HG03175 (cell line): Measurements from ENCODE around the gene TANC1.

Source experiments
- ATAC-seq: cut with Tn5 transposase; IDR thresholded peaks from one replicate; pipeline ENCODE4 v1.9.1; 2021; ENCODE audit warnings: mild to moderate bottlenecking, moderate library complexity; ENCODE audit not compliant: unreplicated experiment

The TANC1 gene

DNA sequence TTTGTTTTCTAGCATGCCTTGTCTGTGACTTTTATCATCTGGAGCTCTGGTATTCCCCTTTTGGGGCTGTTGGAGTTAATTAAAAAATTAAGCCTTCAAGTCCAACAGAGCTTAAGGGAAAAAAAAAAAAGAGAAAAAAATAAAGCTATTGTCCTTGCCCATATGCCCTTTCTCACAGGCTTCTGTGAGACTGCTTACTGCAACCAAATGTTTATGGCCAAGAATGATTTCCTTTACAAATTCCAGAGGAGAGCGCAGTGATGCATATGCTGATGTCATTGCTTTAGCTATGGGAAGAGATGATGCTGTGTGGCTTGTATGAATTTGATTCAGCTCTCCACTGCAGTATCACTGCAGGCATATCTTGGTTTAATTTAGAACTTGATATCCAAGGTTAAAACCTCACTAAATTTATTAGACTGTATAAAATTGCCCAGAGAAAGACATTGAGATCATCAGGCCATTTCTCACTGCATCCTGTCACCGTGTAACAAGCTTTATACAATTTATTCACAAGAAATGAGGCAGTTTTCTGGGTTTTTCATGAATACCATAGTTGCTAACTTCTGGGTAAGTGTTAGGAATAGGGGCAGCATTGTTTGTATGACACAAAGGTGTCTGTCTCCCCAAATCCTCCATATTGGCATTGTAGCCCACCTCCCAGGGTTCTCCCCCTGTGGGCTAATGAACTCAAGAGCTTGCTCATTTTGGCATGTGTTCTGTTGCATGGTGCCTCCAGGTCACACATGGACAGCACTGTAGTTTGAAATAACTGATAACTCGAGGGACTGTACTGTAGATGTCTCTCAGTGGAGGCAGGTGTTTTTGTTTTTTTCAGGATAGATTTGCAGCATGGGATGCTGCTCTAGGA is 85.0 kb downstream of the TANC1 start:
- no peak for ATAC-seq

- ATAC-seq: no peak
Observed at GRCh38 chr2:159054032-159054334, 85.5 kb downstream of the TANC1 start.

DNA sequence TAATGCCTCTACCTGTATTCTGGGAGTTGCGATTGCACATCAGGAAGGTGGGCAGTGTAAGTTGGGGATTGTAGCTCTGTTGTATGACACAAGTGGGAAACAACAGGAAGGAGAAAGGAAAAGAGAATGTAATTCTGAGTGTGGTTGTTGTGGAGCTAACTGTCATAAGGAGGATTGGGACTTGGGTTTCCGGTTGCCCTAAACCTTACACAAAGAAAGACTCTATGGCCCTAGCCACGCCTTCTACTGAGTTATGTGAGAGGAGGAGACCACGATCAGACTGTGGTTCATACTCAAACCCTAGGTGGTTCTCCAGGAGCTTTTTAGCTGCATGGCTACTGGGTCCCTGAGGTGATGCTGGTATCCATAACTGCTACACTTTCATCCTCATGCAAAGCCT is 86.5 kb downstream of the TANC1 start:
- ATAC-seq: no peak

- no peak for ATAC-seq
Observed at GRCh38 chr2:159060518-159060917, 92.1 kb downstream of the TANC1 start.

- no peak for ATAC-seq
Observed at GRCh38 chr2:159063677-159064076, 95.2 kb downstream of the TANC1 start.

DNA sequence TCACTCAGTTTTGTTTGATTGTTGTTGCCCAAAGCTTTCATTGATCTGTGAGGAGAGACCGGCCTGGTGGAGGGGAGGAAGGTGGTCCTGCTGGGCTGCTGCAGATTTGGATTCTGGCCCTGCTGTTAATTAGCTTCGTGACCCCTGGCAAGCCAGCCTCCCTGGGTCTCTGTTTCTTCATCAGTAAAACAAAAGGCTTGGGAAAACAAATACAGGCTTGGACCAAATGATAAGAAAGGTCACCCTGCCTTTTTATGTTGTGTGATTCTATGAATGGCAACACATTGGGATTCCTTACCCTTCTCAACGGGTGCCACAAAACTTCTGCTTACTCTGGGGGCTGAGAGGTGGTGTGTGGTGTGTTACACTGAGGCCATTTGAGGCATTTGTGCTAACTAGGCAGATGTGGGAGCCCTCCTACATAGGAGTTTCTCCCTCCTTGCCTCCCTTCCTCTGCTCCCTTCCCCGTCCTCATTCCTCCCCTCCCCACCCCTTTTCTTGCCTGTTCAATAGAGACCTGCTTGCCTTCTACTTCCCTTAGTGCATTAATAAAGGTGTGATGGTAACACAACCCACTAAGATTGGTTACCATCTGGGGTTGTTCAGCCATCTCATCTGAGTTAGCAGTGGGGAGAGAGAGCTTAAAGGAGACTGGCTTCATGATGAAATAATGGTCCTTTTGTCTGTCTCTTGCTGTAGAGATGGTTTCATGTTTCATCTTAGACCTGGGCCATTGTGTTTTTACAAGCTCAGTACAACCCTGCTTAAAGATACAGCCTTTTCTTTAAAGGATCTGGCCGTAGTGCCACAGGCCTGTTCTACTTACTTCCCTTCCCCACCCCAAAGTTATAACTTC is 96.2 kb downstream of the TANC1 start:
- no peak for ATAC-seq

- no peak for ATAC-seq
Observed at GRCh38 chr2:159065313-159065712, 96.9 kb downstream of the TANC1 start.

GRCh38 chr2:159065891-159066290 is 97.5 kb downstream of the TANC1 start:
- ATAC-seq: no peak

DNA sequence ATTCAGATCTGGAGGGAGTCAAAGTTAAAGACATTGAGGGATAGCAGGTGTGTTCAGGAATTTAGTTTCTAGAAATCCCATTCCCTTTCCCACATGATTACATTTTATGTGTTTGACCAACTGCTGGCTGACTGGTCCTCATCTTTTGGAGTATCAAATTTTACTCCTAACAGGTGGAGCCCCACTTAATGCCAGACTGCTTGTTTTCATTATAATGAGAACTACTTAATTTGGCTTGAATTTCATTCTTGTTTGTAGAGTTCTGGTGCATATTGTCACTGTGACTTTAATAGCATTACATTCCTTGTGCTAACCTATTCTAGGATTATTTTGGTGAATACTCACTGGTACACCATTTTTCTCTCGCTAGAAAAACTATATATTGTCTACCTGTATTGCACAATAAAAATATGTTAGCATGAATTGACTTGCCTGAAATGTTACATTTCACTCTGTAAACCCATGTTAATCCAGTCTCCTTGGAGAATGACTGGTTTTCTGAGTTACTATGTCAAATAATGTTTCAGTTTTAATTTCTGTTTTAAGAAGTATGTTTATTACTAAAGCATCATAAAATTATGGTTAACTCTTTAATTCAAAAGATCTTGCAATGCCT is 98.2 kb downstream of the TANC1 start:
- ATAC-seq: no peak

DNA sequence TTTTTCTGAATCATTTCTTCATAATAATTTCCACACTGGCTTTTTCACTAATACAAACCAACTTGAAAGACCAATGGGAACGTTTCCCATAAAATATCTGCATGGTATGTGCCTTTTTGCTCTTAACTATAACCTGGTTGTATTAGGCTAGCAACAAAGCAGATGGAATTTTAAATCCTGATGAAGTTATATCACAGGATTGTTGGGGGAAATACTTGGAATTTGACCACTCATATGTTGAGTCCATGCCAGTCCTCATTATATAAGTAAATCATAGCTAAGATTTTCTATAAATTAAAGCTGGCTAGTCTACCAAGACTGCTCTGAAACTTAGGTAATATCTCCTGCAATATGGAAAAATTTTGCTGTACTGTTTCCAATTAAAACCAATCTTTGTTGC is 99.5 kb downstream of the TANC1 start:
- no peak for ATAC-seq

- no peak for ATAC-seq
Observed at GRCh38 chr2:159069229-159069628, 100.8 kb downstream of the TANC1 start.

DNA sequence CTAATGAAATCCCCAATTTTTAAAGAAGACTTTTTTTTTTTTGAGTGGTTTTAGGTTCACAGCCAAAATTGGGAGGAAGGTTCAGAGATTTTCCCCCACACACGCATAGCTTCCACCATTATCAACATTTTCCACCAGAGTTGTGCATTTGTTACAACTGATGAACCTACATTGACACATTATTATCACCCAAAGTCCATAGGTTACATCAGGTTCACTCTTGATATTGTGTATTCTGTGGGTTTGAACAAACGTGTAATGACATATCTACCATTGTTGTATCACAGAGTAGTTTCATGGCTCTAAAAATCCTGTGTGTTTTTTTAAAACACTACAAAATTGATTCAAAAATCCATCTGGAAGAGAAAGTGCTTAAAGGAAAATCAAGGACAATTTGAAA is 101.8 kb downstream of the TANC1 start:
- ATAC-seq: no peak

DNA sequence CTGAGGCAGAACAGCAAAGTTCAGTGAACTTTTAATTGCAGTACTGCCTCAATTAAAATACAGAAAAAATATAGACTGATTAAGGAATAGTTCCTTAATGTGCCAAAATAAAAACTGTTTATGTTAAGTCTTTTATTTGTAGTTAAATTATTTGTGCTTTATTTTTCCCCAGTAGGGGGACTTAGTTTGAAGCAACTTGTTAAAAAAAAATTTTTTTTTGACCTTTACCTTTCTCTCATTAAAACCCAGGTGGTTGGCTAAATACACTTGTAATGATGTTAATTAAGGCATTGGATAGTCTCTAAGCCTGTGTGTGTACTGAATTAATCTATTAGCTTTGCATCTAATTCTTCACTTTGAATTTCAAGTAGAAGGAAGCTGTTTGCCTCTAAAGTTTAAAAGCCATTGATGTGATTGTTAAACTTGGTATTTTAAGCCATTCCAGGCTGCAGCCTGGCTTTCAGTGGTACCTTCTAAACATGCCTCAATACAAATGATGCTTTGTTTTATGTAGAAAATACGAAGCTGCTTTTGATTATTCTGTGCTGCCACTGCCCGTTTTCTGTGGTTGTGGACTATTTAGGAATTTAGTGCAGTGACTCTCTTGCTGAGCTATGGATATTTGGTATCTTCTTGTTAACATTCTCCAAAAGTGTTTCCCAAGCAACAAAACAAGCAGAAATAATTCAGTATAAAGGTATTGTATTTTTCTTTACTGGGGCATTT is 102.9 kb downstream of the TANC1 start:
- ATAC-seq: no peak

- no peak for ATAC-seq
Observed at GRCh38 chr2:159072795-159073194, 104.4 kb downstream of the TANC1 start.

- no peak for ATAC-seq
Observed at GRCh38 chr2:159073256-159073655, 104.8 kb downstream of the TANC1 start.

DNA sequence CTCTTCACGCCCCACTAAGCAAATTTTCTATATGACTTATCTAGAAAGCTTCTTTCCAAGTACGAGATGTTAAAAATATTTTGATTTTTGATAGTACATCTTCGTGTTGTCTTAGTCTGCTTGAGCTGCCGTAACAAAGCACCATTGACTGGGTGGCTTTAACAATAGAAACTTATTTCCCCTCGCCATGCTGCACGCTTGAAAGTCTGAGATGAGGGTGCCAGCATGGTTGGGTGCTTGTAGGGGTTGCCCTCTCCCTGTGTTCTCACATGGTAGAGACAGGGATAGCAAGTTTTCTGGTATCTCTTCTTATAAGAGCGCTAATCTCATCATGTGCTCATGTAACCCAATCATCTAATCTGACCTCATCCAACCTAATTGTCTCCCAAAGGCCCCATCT is 106.2 kb downstream of the TANC1 start:
- no peak for ATAC-seq

DNA sequence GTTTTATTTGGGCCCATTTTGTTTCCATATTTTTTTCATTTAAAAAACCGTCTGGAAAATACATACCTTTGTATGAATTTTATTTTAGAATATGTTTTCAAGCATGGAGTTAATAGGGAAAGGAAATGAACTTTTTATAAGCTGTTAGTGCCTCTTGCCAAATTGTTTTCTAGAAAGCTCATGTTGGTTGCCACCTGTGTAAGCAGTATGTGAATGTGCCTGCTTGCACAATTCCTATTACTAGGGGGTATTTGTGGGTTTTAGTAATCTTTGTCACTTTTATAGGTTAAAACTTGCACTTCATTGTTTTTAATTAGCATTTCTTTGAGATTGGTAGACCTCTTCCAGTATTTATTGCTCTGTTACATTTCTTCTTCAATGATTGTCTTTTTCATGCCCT is 107.3 kb downstream of the TANC1 start:
- ATAC-seq: no peak

GRCh38 chr2:159076241-159076640 is 107.8 kb downstream of the TANC1 start:
- no peak for ATAC-seq

GRCh38 chr2:159077869-159078268 is 109.4 kb downstream of the TANC1 start:
- no peak for ATAC-seq

- ATAC-seq: no peak
Observed at GRCh38 chr2:159078443-159078842, 110.0 kb downstream of the TANC1 start.

- no peak for ATAC-seq
Observed at GRCh38 chr2:159080641-159081040, 112.2 kb downstream of the TANC1 start.
